GM18520 (cell line): ENCODE data around the gene COCH.

Experiments
- ATAC-seq: cut with Tn5 transposase; IDR thresholded peaks from one replicate; pipeline ENCODE4 v1.9.1; 2021; ENCODE audit not compliant: unreplicated experiment

The COCH gene

GRCh38 chr14:30874120-30874998 is at the start of gene COCH:
Gene COCH, plus strand, starts transcription at chr14:30874559. Its CDS starts 380 bp downstream, at chr14:30874939.
- ATAC-seq = peak; percentile 71

- no peak for ATAC-seq
Observed at GRCh38 chr14:30826070-30826469, 48.3 kb upstream of the COCH start.

GRCh38 chr14:30829853-30830252 is 44.5 kb upstream of the COCH start:
- no peak for ATAC-seq

GRCh38 chr14:30834353-30834752 is 40.0 kb upstream of the COCH start:
- ATAC-seq = no peak

- no peak for ATAC-seq
Observed at GRCh38 chr14:30838351-30838750, 36.0 kb upstream of the COCH start.

GRCh38 chr14:30840086-30840779 is 34.1 kb upstream of the COCH start:
- no peak for ATAC-seq

GRCh38 chr14:30842431-30842830 is 31.9 kb upstream of the COCH start:
- no peak for ATAC-seq

- peak; percentile 14 for ATAC-seq
Observed at GRCh38 chr14:30848449-30849240, 25.7 kb upstream of the COCH start.

- ATAC-seq = peak; percentile 89
Observed at GRCh38 chr14:30849354-30849753, 25.0 kb upstream of the COCH start.

- ATAC-seq = no peak
Observed at GRCh38 chr14:30849983-30850382, 24.4 kb upstream of the COCH start.

- ATAC-seq = no peak
Observed at GRCh38 chr14:30853946-30854345, 20.4 kb upstream of the COCH start.

GRCh38 chr14:30854492-30854891 is 19.9 kb upstream of the COCH start:
- peak; percentile 38 for ATAC-seq

- ATAC-seq = peak; percentile 41
Observed at GRCh38 chr14:30855345-30856037, 18.9 kb upstream of the COCH start.

GRCh38 chr14:30861200-30861599 is 13.2 kb upstream of the COCH start:
- ATAC-seq = no peak

GRCh38 chr14:30864934-30865333 is 9.4 kb upstream of the COCH start:
- ATAC-seq = no peak

- no peak for ATAC-seq
Observed at GRCh38 chr14:30868736-30869135, 5.6 kb upstream of the COCH start.

GRCh38 chr14:30869551-30870155 is 4.7 kb upstream of the COCH start:
- ATAC-seq = no peak

GRCh38 chr14:30872602-30873001 is 1.8 kb upstream of the COCH start:
- ATAC-seq = no peak

GRCh38 chr14:30873308-30874119 is 845 bp upstream of the COCH start:
- no peak for ATAC-seq
